ENCODE results near the gene CLEC10A.

The CLEC10A gene

GRCh38 chr17:7041607-7042500 is 38.2 kb downstream of the CLEC10A start:
- H3K27ac ChIP-seq (ENCODE audit: low read depth, low read length) = no peak overlapping the region
- H3K27me3 ChIP-seq (ENCODE audit: control insufficient read depth, insufficient read depth, low read length) = peaks cover 10% of the 10 kb centered on the region

GRCh38 chr17:7039832-7040231 is 40.2 kb downstream of the CLEC10A start:
- H3K4me3 ChIP-seq (ENCODE audit: low read length) = no peak overlapping the region
- no peaks in the 10 kb centered on the region for H3K36me3 ChIP-seq (ENCODE audit: control insufficient read depth, insufficient read depth, low read length)
- no peak overlapping the region for H3K9ac ChIP-seq (ENCODE audit: low read length)
- peaks cover 10% of the 10 kb centered on the region for H3K4me1 ChIP-seq (ENCODE audit: control insufficient read depth, insufficient read depth, low read length)
- peaks cover 10% of the 10 kb centered on the region for H3K27me3 ChIP-seq (ENCODE audit: control insufficient read depth, insufficient read depth, low read length)
- H3K27ac ChIP-seq (ENCODE audit: low read depth, low read length) = no peak overlapping the region

More at GRCh38 chr17:7041607-7042500, 38.2 kb downstream of the CLEC10A start:
- H3K4me3 ChIP-seq (ENCODE audit: low read length) = no peak overlapping the region
- peaks cover 17% of the 10 kb centered on the region for H3K4me1 ChIP-seq (ENCODE audit: control insufficient read depth, insufficient read depth, low read length)
- no peaks in the 10 kb centered on the region for H3K36me3 ChIP-seq (ENCODE audit: control insufficient read depth, insufficient read depth, low read length)
- no peak overlapping the region for H3K9ac ChIP-seq (ENCODE audit: low read length)

GRCh38 chr17:7038025-7038862 is 41.8 kb downstream of the CLEC10A start:
- peaks cover 5% of the 10 kb centered on the region for H3K27me3 ChIP-seq (ENCODE audit: control insufficient read depth, insufficient read depth, low read length)
- peaks cover 5% of the 10 kb centered on the region for H3K4me1 ChIP-seq (ENCODE audit: control insufficient read depth, insufficient read depth, low read length)
- H3K36me3 ChIP-seq (ENCODE audit: control insufficient read depth, insufficient read depth, low read length) = no peaks in the 10 kb centered on the region
- H3K4me3 ChIP-seq (ENCODE audit: low read length) = no peak overlapping the region
- no peak overlapping the region for H3K27ac ChIP-seq (ENCODE audit: low read depth, low read length)
- no peak overlapping the region for H3K9ac ChIP-seq (ENCODE audit: low read length)

- Histone ChIP-seq H3K9ac (ENCODE audit: low read length) (peak within 1 kb of the TSS; percentile 62), H3K36me3 (ENCODE audit: control insufficient read depth, insufficient read depth, low read length) (no peaks in the 10 kb centered on the region), H3K27me3 (ENCODE audit: control insufficient read depth, insufficient read depth, low read length) (no peaks in the 10 kb centered on the region), H3K4me3 (ENCODE audit: low read length) (peak within 1 kb of the TSS; percentile 59), H3K4me1 (ENCODE audit: control insufficient read depth, insufficient read depth, low read length) (no peaks in the 10 kb centered on the region), H3K27ac (ENCODE audit: low read depth, low read length) (peak within 1 kb of the TSS; percentile 25)
These were observed 44.3 kb downstream of the CLEC10A start, which contains the start of gene SLC16A13 for GRCh38 chr17:7035591-7036368. Gene SLC16A13, plus strand, starts transcription at chr17:7036015. Its CDS starts 368 bp downstream, at chr17:7036383.

- no peaks in the 10 kb centered on the region for H3K27me3 ChIP-seq (ENCODE audit: control insufficient read depth, insufficient read depth, low read length)
- H3K9ac ChIP-seq (ENCODE audit: low read length) = peak overlapping the region; percentile 35
- peak overlapping the region; percentile 25 for H3K27ac ChIP-seq (ENCODE audit: low read depth, low read length)
- peak overlapping the region; percentile 59 for H3K4me3 ChIP-seq (ENCODE audit: low read length)
- H3K4me1 ChIP-seq (ENCODE audit: control insufficient read depth, insufficient read depth, low read length) = no peaks in the 10 kb centered on the region
- H3K36me3 ChIP-seq (ENCODE audit: control insufficient read depth, insufficient read depth, low read length) = no peaks in the 10 kb centered on the region
These were observed 45.0 kb downstream of the CLEC10A start for GRCh38 chr17:7034955-7035590.

- Histone ChIP-seq H3K27ac (ENCODE audit: low read depth, low read length) (no peak overlapping the region), H3K9ac (ENCODE audit: low read length) (no peak overlapping the region), H3K36me3 (ENCODE audit: control insufficient read depth, insufficient read depth, low read length) (no peaks in the 10 kb centered on the region), H3K4me1 (ENCODE audit: control insufficient read depth, insufficient read depth, low read length) (no peaks in the 10 kb centered on the region), H3K4me3 (ENCODE audit: low read length) (no peak overlapping the region), H3K27me3 (ENCODE audit: control insufficient read depth, insufficient read depth, low read length) (no peaks in the 10 kb centered on the region)
These were observed 50.4 kb downstream of the CLEC10A start for GRCh38 chr17:7029659-7030058.

GRCh38 chr17:7029096-7029495 is 51.0 kb downstream of the CLEC10A start:
- Histone ChIP-seq H3K4me1 (ENCODE audit: control insufficient read depth, insufficient read depth, low read length) (no peaks in the 10 kb centered on the region), H3K9ac (ENCODE audit: low read length) (no peak overlapping the region), H3K4me3 (ENCODE audit: low read length) (no peak overlapping the region), H3K27ac (ENCODE audit: low read depth, low read length) (no peak overlapping the region), H3K36me3 (ENCODE audit: control insufficient read depth, insufficient read depth, low read length) (no peaks in the 10 kb centered on the region), H3K27me3 (ENCODE audit: control insufficient read depth, insufficient read depth, low read length) (no peaks in the 10 kb centered on the region)

GRCh38 chr17:7027335-7027734 is 52.7 kb downstream of the CLEC10A start:
- H3K27ac ChIP-seq (ENCODE audit: low read depth, low read length) = no peak overlapping the region
- H3K9ac ChIP-seq (ENCODE audit: low read length) = no peak overlapping the region
- H3K27me3 ChIP-seq (ENCODE audit: control insufficient read depth, insufficient read depth, low read length) = peaks cover 8% of the 10 kb centered on the region
- no peaks in the 10 kb centered on the region for H3K36me3 ChIP-seq (ENCODE audit: control insufficient read depth, insufficient read depth, low read length)
- no peaks in the 10 kb centered on the region for H3K4me1 ChIP-seq (ENCODE audit: control insufficient read depth, insufficient read depth, low read length)
- H3K4me3 ChIP-seq (ENCODE audit: low read length) = no peak overlapping the region

GRCh38 chr17:7026471-7027115 is 53.5 kb downstream of the CLEC10A start:
- no peaks in the 10 kb centered on the region for H3K4me1 ChIP-seq (ENCODE audit: control insufficient read depth, insufficient read depth, low read length)
- H3K27ac ChIP-seq (ENCODE audit: low read depth, low read length) = no peak overlapping the region
- no peaks in the 10 kb centered on the region for H3K36me3 ChIP-seq (ENCODE audit: control insufficient read depth, insufficient read depth, low read length)
- no peak overlapping the region for H3K9ac ChIP-seq (ENCODE audit: low read length)
- no peak overlapping the region for H3K4me3 ChIP-seq (ENCODE audit: low read length)
- H3K27me3 ChIP-seq (ENCODE audit: control insufficient read depth, insufficient read depth, low read length) = peaks cover 8% of the 10 kb centered on the region

- Histone ChIP-seq H3K4me3 (ENCODE audit: low read length) (no peak overlapping the region), H3K27me3 (ENCODE audit: control insufficient read depth, insufficient read depth, low read length) (peaks cover 8% of the 10 kb centered on the region), H3K27ac (ENCODE audit: low read depth, low read length) (no peak overlapping the region), H3K4me1 (ENCODE audit: control insufficient read depth, insufficient read depth, low read length) (no peaks in the 10 kb centered on the region), H3K9ac (ENCODE audit: low read length) (no peak overlapping the region), H3K36me3 (ENCODE audit: control insufficient read depth, insufficient read depth, low read length) (no peaks in the 10 kb centered on the region)
These were observed 54.8 kb downstream of the CLEC10A start for GRCh38 chr17:7025245-7025644.

All from rectal smooth muscle tissue (tissue), 1 donor.